Mammary epithelial cell (primary cell): ENCODE data around the gene PHLPP1.

ENCODE experiments used
- CTCF ChIP-seq, 2 donors: IDR thresholded peaks in 1 of 2; conservative IDR thresholded peaks in 1 of 2; 2 replicates each; pipeline ENCODE4 v1.5.1; 2011 to 2012; ENCODE audit warnings: inconsistent platforms in 2 of 2, low read length in 2 of 2, mild to moderate bottlenecking in 2 of 2, control low read depth in 1 of 2, low read depth in 1 of 2; ENCODE audit not compliant: insufficient read depth in 1 of 2; ENCODE audit errors: extremely low read depth in 1 of 2
- EZH2 ChIP-seq: IDR thresholded peaks from 2 replicates; pipeline ENCODE4 v1.6.1; 2012; ENCODE audit warnings: low read length, inconsistent platforms, borderline replicate concordance

GRCh38 chr18:62725896-62726295 lies 10.6 kb downstream of the PHLPP1 start:
- TF ChIP-seq CTCF (conservative IDR thresholded peaks at IDR 0.05 in 1 of 2, IDR thresholded peaks at IDR 0.05 in 1 of 2; ENCODE audit: extremely low read depth in 1 of 2, insufficient read depth in 1 of 2, low read depth in 1 of 2, low read length in 2 of 2) (no peak), EZH2 (no peak)
